ENCODE data around the gene PARD3.

PARD3 gene

DNA sequence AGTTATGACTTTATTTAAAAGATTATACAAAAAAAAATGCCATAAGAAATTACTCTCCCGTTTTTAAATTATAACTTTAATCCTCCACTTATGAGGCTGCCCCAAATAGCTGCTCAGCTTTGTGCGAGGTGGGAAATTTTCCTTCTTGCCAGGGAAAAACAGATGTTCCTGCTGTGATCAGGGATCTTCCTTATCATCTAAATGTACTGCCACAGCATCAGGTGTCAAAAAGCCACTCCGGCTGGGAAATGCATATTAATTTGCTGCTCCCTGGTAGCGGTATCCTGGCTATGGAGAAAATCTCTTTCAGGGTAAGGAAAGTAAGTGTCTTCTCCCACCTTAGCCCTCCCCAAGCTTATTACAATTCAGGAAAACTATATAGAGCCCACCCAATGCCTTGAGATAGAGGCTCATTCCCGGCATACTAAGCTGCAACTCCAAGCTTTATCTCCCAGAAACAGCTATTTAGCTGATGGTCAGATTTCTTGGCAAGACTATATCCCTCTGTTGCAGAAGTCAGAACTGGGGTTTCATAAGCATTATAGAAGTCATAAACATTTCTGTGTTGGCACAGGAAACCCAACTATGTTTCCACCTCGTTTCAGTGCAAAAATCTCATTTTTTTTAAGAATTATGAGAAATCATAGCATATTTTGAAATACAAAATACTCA is 360.4 kb downstream of the PARD3 start:
- no peak overlapping the region for H3K4me2 ChIP-seq (ENCODE audit: low read length)
- TF ChIP-seq, protein P1, sequence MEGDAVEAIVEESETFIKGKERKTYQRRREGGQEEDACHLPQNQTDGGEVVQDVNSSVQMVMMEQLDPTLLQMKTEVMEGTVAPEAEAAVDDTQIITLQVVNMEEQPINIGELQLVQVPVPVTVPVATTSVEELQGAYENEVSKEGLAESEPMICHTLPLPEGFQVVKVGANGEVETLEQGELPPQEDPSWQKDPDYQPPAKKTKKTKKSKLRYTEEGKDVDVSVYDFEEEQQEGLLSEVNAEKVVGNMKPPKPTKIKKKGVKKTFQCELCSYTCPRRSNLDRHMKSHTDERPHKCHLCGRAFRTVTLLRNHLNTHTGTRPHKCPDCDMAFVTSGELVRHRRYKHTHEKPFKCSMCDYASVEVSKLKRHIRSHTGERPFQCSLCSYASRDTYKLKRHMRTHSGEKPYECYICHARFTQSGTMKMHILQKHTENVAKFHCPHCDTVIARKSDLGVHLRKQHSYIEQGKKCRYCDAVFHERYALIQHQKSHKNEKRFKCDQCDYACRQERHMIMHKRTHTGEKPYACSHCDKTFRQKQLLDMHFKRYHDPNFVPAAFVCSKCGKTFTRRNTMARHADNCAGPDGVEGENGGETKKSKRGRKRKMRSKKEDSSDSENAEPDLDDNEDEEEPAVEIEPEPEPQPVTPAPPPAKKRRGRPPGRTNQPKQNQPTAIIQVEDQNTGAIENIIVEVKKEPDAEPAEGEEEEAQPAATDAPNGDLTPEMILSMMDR (IDR thresholded peaks at IDR 0.05; ENCODE audit: low read depth, low read length, poor library complexity, severe bottlenecking) = no peak
- TF ChIP-seq EZH2phosphoT487 (IDR thresholded peaks at IDR 0.05; ENCODE audit: borderline replicate concordance, low read length) = no peak
- no peaks in the 10 kb centered on the region for H3K79me2 ChIP-seq (ENCODE audit: control insufficient read depth, low read length)
- no peak overlapping the region for H3K27ac ChIP-seq (ENCODE audit: low read depth, low read length)
- no peak overlapping the region for H3K4me3 ChIP-seq (ENCODE audit: low read length)
- no peaks in the 10 kb centered on the region; the same call in 1 of the 2 replicates for H3K27me3 ChIP-seq (ENCODE audit: control insufficient read depth, low read length)
- H3K4me1 ChIP-seq (ENCODE audit: control insufficient read depth, low read length) = no peaks in the 10 kb centered on the region
- H3K9me3 ChIP-seq (ENCODE audit: control insufficient read depth, insufficient read depth, low read length) = no peaks in the 10 kb centered on the region
- H3K9me2 ChIP-seq (replicated peaks; ENCODE audit: control insufficient read depth, low read length) = no peaks in the 10 kb centered on the region
- H4K20me1 ChIP-seq (ENCODE audit: control insufficient read depth, insufficient read depth, low read depth, low read length) = no peaks in the 10 kb centered on the region
- H3F3A ChIP-seq (ENCODE audit: control insufficient read depth, insufficient read depth) = no peaks in the 10 kb centered on the region
- no peaks in the 10 kb centered on the region for H3K36me3 ChIP-seq (ENCODE audit: control insufficient read depth, low read length)

DNA sequence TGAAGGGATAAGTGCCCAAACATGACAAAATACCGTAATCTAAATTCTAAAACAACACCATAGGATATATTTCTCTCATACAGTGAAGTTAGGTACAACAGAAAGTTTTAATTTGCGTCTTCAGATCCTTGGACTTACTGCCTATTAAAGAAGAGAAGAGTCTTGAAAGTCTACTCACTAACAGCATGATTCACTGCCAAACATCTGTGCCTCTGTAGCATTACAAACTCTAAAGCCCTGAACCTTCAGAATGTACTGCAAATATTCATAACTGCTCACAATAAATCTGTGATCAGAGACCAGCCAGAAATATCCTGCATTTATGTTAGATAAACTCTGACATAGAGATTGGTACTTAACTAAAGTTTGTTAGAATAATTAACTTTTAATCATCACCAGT is 365.3 kb downstream of the PARD3 start:
- no peak overlapping the region for H3K27ac ChIP-seq (ENCODE audit: low read depth, low read length)
- TF ChIP-seq, protein P1 (IDR thresholded peaks at IDR 0.05; ENCODE audit: low read depth, low read length, poor library complexity, severe bottlenecking) = no peak
- no peak for TF ChIP-seq EZH2phosphoT487 (IDR thresholded peaks at IDR 0.05; ENCODE audit: borderline replicate concordance, low read length)
- H3F3A ChIP-seq (ENCODE audit: control insufficient read depth, insufficient read depth) = no peaks in the 10 kb centered on the region
- no peaks in the 10 kb centered on the region for H3K9me2 ChIP-seq (replicated peaks; ENCODE audit: control insufficient read depth, low read length)
- H3K36me3 ChIP-seq (ENCODE audit: control insufficient read depth, low read length) = no peaks in the 10 kb centered on the region
- no peaks in the 10 kb centered on the region for H3K4me1 ChIP-seq (ENCODE audit: control insufficient read depth, low read length)
- no peaks in the 10 kb centered on the region for H3K9me3 ChIP-seq (ENCODE audit: control insufficient read depth, insufficient read depth, low read length)
- no peaks in the 10 kb centered on the region for H3K79me2 ChIP-seq (ENCODE audit: control insufficient read depth, low read length)
- H4K20me1 ChIP-seq (ENCODE audit: control insufficient read depth, insufficient read depth, low read depth, low read length) = no peaks in the 10 kb centered on the region
- no peaks in the 10 kb centered on the region; the same call in 1 of the 2 replicates for H3K27me3 ChIP-seq (ENCODE audit: control insufficient read depth, low read length)
- no peak overlapping the region for H3K4me2 ChIP-seq (ENCODE audit: low read length)
- no peak overlapping the region for H3K4me3 ChIP-seq (ENCODE audit: low read length)

DNA sequence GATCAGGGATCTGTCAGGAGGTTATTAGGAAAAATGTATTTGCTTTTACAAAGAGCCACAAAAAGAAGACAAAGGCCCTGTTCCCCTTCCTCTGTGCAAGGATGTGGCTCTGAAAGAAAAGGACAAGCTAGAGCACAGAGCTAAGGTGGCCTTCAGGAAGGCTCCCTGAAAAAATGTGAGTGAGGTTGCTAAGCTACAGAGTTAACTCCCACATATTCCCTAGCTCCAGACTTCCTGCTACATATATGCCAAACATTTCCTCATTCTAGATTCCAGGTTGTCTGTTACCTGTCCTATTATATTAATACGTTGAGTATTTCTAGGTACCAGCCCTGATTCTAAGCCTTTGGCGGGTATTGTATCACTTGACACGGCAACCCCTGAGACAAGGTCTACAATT is 369.0 kb downstream of the PARD3 start:
- Histone ChIP-seq H3K36me3 (ENCODE audit: control insufficient read depth, low read length) (no peaks in the 10 kb centered on the region), H3K4me2 (ENCODE audit: low read length) (no peak overlapping the region), H3K9me3 (ENCODE audit: control insufficient read depth, insufficient read depth, low read length) (no peaks in the 10 kb centered on the region), H3K4me3 (ENCODE audit: low read length) (no peak overlapping the region), H3K79me2 (ENCODE audit: control insufficient read depth, low read length) (no peaks in the 10 kb centered on the region), H3K9me2 (replicated peaks; ENCODE audit: control insufficient read depth, low read length) (no peaks in the 10 kb centered on the region), H3F3A (ENCODE audit: control insufficient read depth, insufficient read depth) (no peaks in the 10 kb centered on the region), H3K27ac (ENCODE audit: low read depth, low read length) (no peak overlapping the region), H4K20me1 (ENCODE audit: control insufficient read depth, insufficient read depth, low read depth, low read length) (no peaks in the 10 kb centered on the region), H3K27me3 (ENCODE audit: control insufficient read depth, low read length) (no peaks in the 10 kb centered on the region), H3K4me1 (ENCODE audit: control insufficient read depth, low read length) (no peaks in the 10 kb centered on the region)
- no peak for TF ChIP-seq EZH2phosphoT487 (IDR thresholded peaks at IDR 0.05; ENCODE audit: borderline replicate concordance, low read length)
- TF ChIP-seq, protein P1 (IDR thresholded peaks at IDR 0.05; ENCODE audit: low read depth, low read length, poor library complexity, severe bottlenecking) = no peak
